ENCODE measurements around the gene JAKMIP2.

GRCh38 chr5:147643142-147643541, 139.4 kb downstream of the JAKMIP2 start:
- TF ChIP-seq SMC3 (IDR thresholded peaks at IDR 0.05; ENCODE audit: low read depth, low read length), result no peak
- no peak for TF ChIP-seq TEAD4 (IDR thresholded peaks at IDR 0.05; ENCODE audit: borderline replicate concordance, insufficient read depth)
- TF ChIP-seq EP300 (IDR thresholded peaks at IDR 0.05; ENCODE audit: borderline replicate concordance in 1 of 2, low read depth in 1 of 2, low read length in 1 of 2), result no peak
- TF ChIP-seq CHD2 (IDR thresholded peaks at IDR 0.05; ENCODE audit: low read length, partially characterized antibody), result no peak
- no peak for TF ChIP-seq MEF2A (IDR thresholded peaks at IDR 0.05; ENCODE audit: borderline replicate concordance, low read depth)
- TF ChIP-seq, protein P1, sequence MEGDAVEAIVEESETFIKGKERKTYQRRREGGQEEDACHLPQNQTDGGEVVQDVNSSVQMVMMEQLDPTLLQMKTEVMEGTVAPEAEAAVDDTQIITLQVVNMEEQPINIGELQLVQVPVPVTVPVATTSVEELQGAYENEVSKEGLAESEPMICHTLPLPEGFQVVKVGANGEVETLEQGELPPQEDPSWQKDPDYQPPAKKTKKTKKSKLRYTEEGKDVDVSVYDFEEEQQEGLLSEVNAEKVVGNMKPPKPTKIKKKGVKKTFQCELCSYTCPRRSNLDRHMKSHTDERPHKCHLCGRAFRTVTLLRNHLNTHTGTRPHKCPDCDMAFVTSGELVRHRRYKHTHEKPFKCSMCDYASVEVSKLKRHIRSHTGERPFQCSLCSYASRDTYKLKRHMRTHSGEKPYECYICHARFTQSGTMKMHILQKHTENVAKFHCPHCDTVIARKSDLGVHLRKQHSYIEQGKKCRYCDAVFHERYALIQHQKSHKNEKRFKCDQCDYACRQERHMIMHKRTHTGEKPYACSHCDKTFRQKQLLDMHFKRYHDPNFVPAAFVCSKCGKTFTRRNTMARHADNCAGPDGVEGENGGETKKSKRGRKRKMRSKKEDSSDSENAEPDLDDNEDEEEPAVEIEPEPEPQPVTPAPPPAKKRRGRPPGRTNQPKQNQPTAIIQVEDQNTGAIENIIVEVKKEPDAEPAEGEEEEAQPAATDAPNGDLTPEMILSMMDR (IDR thresholded peaks at IDR 0.05), result no peak
- TF ChIP-seq ZBTB33 (IDR thresholded peaks at IDR 0.05; ENCODE audit: borderline replicate concordance, low read depth), result no peak
